AG09319 (cell line): Measurements from ENCODE around the gene LINC01488.

Source experiments
- DNase-seq: peaks from one replicate; pipeline ENCODE4 v3.0.0-alpha.2; 2010; ENCODE audit warnings: low read depth; ENCODE audit errors: extremely low read depth
- CTCF ChIP-seq: IDR thresholded peaks from 2 replicates; pipeline ENCODE4 v1.5.1; 2011; ENCODE audit warnings: low read depth, mild to moderate bottlenecking, inconsistent platforms, low read length, moderate library complexity

LINC01488 gene

GRCh38 chr11:69524291-69524882 lies 42.9 kb downstream of the LINC01488 start:
- no peak for TF ChIP-seq CTCF
- DNase-seq = peak; percentile 16

- no peak for DNase-seq
- no peak for TF ChIP-seq CTCF
Observed at GRCh38 chr11:69524991-69525411, 43.5 kb downstream of the LINC01488 start.

- DNase-seq = no peak
- no peak for TF ChIP-seq CTCF
Observed at GRCh38 chr11:69525516-69526452, 44.3 kb downstream of the LINC01488 start.

GRCh38 chr11:69526453-69526810 lies 45.0 kb downstream of the LINC01488 start:
- no peak for TF ChIP-seq CTCF
- no peak for DNase-seq

GRCh38 chr11:69529001-69529400 lies 47.5 kb downstream of the LINC01488 start:
- DNase-seq = no peak
- no peak for TF ChIP-seq CTCF

GRCh38 chr11:69530278-69531070 lies 49.0 kb downstream of the LINC01488 start:
- no peak for TF ChIP-seq CTCF
- no peak for DNase-seq
